ENCODE results near the gene GFI1.
"Not testable (repeated sequence)": the region's sequence is repeated elsewhere in the genome, so short reads cannot be mapped to it uniquely, and the experiment has no call there.

Gene GFI1

DNA sequence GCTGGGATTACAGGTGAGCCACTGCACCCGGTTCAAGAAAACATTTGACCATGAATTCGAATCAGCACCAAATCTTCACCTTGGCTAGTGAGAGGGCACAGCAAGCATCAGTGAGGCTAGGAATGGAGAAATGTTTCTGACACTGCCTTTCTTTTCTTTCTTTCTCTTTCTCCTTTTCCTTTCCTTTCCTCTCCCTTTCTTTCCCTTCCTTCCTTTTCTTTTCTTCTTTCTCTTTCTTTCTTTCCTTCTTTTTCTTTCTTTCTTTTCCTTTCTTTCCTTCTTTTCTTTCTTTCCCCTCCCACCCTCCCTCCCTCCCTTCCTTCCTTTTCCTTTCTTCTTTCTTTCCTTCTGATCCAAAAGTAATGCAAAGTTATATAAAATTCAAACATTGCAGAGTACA lies 40.9 kb downstream of the GFI1 start:
- no peak overlapping the region for H3K4me3 ChIP-seq
- no peak overlapping the region for H3K27ac ChIP-seq
- no peaks in the 10 kb centered on the region for H3K36me3 ChIP-seq (ENCODE audit: insufficient read depth, low read length)
- no peak overlapping the region for H3K9ac ChIP-seq (ENCODE audit: insufficient read length)
- TF ChIP-seq EZH2 (IDR thresholded peaks at IDR 0.05) (no peak), FOXP2 (optimal IDR thresholded peaks at IDR 0.05; ENCODE audit: control extremely low read depth, extremely low read length, insufficient read depth) (no peak), POLR2AphosphoS5 (IDR thresholded peaks at IDR 0.05; ENCODE audit: borderline replicate concordance, low read depth, low read length) (no peak)
- no peaks in the 10 kb centered on the region for H3K9me3 ChIP-seq (ENCODE audit: low read depth, low read length)
- no peak for DNase-seq (ENCODE audit: low read depth, low spot score)

DNA sequence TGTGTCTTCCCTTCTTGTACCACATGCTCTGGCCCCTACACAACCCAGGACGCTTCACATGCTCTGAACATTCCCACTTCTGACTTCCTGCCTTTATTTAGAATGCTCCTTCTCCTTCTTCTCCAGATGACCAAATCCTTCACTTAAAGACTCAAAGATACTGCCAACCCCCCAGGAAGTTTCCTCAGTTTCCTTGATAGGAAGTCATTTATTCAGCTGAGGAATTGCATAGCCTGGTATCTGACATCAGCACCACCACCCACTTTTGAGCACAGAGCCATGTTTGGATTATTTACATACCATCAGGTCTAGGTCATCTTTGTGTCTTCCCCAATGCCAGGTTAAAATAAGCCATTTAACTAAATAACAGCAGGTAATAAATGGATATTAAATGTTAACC lies 42.4 kb downstream of the GFI1 start:
- TF ChIP-seq FOXP2 (optimal IDR thresholded peaks at IDR 0.05; ENCODE audit: control extremely low read depth, extremely low read length, insufficient read depth), result no peak
- no peak for TF ChIP-seq POLR2AphosphoS5 (IDR thresholded peaks at IDR 0.05; ENCODE audit: borderline replicate concordance, low read depth, low read length)
- no peak for TF ChIP-seq EZH2 (IDR thresholded peaks at IDR 0.05)
- H3K36me3 ChIP-seq (ENCODE audit: insufficient read depth, low read length), result no peaks in the 10 kb centered on the region
- H3K9me3 ChIP-seq (ENCODE audit: low read depth, low read length), result no peaks in the 10 kb centered on the region
- H3K27ac ChIP-seq, result no peak overlapping the region
- H3K4me3 ChIP-seq, result no peak overlapping the region
- H3K9ac ChIP-seq (ENCODE audit: insufficient read length), result no peak overlapping the region
- no peak for DNase-seq (ENCODE audit: low read depth, low spot score)

DNA sequence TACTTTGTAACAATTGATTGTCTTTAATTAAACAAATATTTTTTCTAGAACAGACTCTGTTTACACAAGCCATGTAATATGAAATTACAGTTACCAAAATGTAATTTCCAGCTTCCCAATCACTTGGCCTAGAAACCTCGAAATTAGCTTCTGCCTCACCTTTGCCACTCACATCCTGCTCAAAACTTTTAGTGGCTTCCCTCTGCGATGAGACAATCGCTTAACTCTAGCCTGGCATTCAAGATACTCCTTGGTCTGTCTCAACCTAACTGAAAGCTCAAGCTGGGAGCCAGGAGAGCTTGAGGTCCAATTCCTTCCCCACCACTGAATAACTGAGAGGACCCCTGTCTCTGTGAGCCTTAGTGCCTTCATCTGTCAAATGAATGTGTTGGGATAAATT lies 42.8 kb downstream of the GFI1 start:
- Histone ChIP-seq H3K9me3 (ENCODE audit: low read depth, low read length) (no peaks in the 10 kb centered on the region), H3K4me3 (no peak overlapping the region), H3K36me3 (ENCODE audit: insufficient read depth, low read length) (no peaks in the 10 kb centered on the region), H3K9ac (ENCODE audit: insufficient read length) (no peak overlapping the region), H3K27ac (no peak overlapping the region)
- TF ChIP-seq EZH2 (IDR thresholded peaks at IDR 0.05), result no peak
- no peak for TF ChIP-seq FOXP2 (optimal IDR thresholded peaks at IDR 0.05; ENCODE audit: control extremely low read depth, extremely low read length, insufficient read depth)
- no peak for TF ChIP-seq POLR2AphosphoS5 (IDR thresholded peaks at IDR 0.05; ENCODE audit: borderline replicate concordance, low read depth, low read length)
- no peak for DNase-seq (ENCODE audit: low read depth, low spot score)

DNA sequence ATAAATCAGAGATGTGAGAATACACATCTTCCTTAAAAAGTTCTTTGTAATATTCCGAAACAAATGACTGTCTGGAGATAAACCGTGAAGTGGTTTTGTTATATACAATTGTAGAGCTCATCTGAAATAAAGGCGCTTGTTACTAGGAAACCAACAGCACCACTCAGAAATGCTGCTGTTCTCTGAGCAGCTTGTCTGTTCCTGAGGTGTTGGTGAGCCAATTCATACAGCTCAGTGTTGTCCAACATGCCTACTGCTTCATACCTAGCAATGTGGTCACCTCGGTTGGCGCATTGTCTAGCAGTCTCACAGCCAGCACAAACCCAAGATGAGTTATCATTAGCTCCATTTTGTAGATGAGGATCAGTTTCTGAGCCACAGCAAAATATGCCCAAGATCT lies 44.4 kb downstream of the GFI1 start:
- Histone ChIP-seq H3K4me3 (no peak overlapping the region), H3K36me3 (ENCODE audit: insufficient read depth, low read length) (no peaks in the 10 kb centered on the region)
- DNase-seq (ENCODE audit: low read depth, low spot score), result no peak

DNA sequence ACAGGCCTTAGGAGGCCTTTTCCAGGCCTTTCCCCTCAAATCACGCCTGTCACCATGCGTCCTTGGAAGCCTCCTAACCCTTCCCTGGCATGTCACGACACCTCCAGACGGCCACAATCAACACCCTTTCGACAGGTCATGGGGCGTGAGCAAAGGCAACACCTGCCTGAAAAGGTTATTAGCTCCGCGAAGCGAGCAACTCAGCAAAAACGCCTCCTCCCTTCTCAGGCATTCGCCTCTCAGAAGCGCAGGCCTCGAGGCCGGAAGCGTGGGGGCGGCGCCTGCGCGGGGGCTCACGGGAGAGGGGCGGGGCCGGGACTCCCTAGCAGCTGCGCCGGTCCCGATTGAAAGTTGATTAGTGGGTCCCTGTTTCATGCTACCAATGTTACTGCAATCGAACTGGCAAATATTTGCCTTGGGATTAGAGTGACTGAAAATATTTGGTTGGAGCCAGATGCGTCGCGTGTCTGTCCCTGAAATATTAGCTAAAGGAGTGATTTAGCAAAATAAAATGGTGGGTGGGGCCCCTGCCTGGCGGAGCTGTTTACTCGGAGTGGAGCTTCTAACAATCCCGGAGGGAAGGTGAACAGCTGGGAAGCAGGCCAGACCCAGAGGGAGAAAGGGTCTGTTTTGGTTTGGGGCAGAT lies 44.9 kb downstream of the GFI1 start:
- Histone ChIP-seq H3K27ac (no peak overlapping the region), H3K36me3 (ENCODE audit: insufficient read depth, low read length) (no peaks in the 10 kb centered on the region), H3K9me3 (ENCODE audit: low read depth, low read length) (no peaks in the 10 kb centered on the region), H3K4me3 (no peak overlapping the region), H3K9ac (ENCODE audit: insufficient read length) (no peak overlapping the region)
- DNase-seq (ENCODE audit: low read depth, low spot score), result no peak
- no peak for TF ChIP-seq EZH2 (IDR thresholded peaks at IDR 0.05)
- no peak for TF ChIP-seq FOXP2 (optimal IDR thresholded peaks at IDR 0.05; ENCODE audit: control extremely low read depth, extremely low read length, insufficient read depth)
- no peak for TF ChIP-seq POLR2AphosphoS5 (IDR thresholded peaks at IDR 0.05; ENCODE audit: borderline replicate concordance, low read depth, low read length)

More for the DNA sequence above, 44.4 kb downstream of the GFI1 start:
- no peak overlapping the region for H3K27ac ChIP-seq
- H3K9ac ChIP-seq (ENCODE audit: insufficient read length), result no peak overlapping the region
- no peaks in the 10 kb centered on the region for H3K9me3 ChIP-seq (ENCODE audit: low read depth, low read length)
- TF ChIP-seq POLR2AphosphoS5 (IDR thresholded peaks at IDR 0.05; ENCODE audit: borderline replicate concordance, low read depth, low read length) (no peak), EZH2 (IDR thresholded peaks at IDR 0.05) (no peak), FOXP2 (optimal IDR thresholded peaks at IDR 0.05; ENCODE audit: control extremely low read depth, extremely low read length, insufficient read depth) (no peak)

DNA sequence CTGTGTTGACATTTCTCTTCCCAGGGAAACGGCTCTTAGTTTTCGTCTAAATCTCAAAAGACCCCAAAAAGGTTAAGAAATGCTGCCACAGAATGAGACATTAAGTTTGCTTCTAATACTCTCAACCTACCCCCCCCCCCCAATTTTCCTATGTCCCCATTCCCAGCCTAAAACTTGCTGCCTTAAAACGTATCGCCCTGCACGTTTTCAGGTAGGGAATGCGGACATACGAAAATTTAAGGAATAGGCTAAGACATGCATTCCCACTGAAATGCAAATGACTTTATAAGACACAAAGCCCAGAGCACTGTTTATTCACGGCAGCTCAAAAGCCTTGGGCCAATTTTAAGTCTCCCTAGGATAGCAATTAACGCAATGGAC lies 45.4 kb downstream of the GFI1 start:
- H3K9me3 ChIP-seq (ENCODE audit: low read depth, low read length), result no peaks in the 10 kb centered on the region
- no peak for DNase-seq (ENCODE audit: low read depth, low spot score)
- H3K9ac ChIP-seq (ENCODE audit: insufficient read length), result no peak overlapping the region
- no peak overlapping the region for H3K27ac ChIP-seq
- no peaks in the 10 kb centered on the region for H3K36me3 ChIP-seq (ENCODE audit: insufficient read depth, low read length)
- H3K4me3 ChIP-seq, result no peak overlapping the region
- TF ChIP-seq EZH2 (IDR thresholded peaks at IDR 0.05) (no peak), POLR2AphosphoS5 (IDR thresholded peaks at IDR 0.05; ENCODE audit: borderline replicate concordance, low read depth, low read length) (no peak), FOXP2 (optimal IDR thresholded peaks at IDR 0.05; ENCODE audit: control extremely low read depth, extremely low read length, insufficient read depth) (no peak)

DNA sequence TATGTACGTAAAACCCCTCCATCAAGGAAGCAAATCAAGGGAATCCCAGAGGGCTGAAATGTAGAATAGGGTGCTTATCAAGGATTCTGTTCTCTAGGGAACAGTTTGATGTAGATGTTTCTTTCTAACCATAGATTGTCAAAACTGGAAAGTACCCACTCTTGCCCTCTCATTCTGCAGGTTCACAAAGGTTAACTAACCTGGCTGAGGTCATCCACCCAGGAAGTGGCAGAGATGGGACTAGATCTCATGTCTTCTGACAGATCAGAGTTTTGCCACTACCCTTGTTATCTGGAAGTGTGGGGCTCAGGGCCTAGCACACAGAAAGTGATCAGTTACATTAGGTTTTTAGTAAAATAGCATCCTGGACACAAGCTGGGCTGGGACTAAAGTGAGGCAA lies 47.4 kb downstream of the GFI1 start:
- Histone ChIP-seq H3K9ac (ENCODE audit: insufficient read length) (no peak overlapping the region), H3K27ac (no peak overlapping the region), H3K9me3 (ENCODE audit: low read depth, low read length) (no peaks in the 10 kb centered on the region), H3K36me3 (ENCODE audit: insufficient read depth, low read length) (no peaks in the 10 kb centered on the region), H3K4me3 (no peak overlapping the region)
- DNase-seq (ENCODE audit: low read depth, low spot score), result no peak
- no peak for TF ChIP-seq POLR2AphosphoS5 (IDR thresholded peaks at IDR 0.05; ENCODE audit: borderline replicate concordance, low read depth, low read length)
- no peak for TF ChIP-seq EZH2 (IDR thresholded peaks at IDR 0.05)
- TF ChIP-seq FOXP2 (optimal IDR thresholded peaks at IDR 0.05; ENCODE audit: control extremely low read depth, extremely low read length, insufficient read depth), result no peak

DNA sequence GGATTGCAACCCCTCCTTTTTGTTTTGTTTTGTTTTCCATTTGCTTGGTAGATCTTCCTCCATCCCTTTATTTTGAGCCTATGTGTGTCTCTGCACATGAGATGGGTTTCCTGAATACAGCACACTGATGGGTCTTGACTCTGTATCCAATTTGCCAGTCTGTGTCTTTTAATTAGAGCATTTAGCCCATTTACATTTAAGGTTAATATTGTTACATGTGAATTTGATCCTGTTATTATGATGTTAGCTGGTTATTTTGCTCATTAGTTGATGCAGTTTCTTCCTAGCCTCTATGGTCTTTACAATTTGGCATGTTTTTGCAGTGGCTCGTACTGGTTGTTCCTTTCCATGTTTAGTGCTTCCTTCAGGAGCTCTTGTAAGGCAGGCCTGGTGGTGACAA lies 52.2 kb downstream of the GFI1 start:
- H3K9me3 ChIP-seq (ENCODE audit: low read depth, low read length); H3K36me3 ChIP-seq (ENCODE audit: insufficient read depth, low read length); H3K4me3 ChIP-seq; H3K9ac ChIP-seq (ENCODE audit: insufficient read length); DNase-seq (ENCODE audit: low read depth, low spot score); H3K27ac ChIP-seq: not testable (repeated sequence)

DNA sequence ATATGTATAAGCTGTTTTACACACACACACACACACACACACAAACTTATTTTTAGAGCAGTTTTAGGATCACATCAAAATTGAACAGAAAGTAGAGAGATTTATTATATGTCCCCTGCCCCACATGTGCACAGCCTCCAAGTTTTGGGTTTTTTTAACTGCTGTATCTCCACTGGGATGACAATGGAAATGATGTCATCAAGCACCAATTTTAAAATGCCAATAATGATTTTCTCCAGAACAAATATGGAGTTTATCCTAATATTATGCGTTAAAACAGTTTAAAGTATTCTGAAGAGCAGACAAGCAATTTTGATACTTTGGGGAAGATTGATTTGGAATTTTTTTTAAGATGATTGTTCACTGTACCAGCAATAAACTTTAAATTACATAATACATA lies 56.7 kb downstream of the GFI1 start:
- no peak overlapping the region for H3K4me3 ChIP-seq
- TF ChIP-seq POLR2AphosphoS5 (IDR thresholded peaks at IDR 0.05; ENCODE audit: borderline replicate concordance, low read depth, low read length), result no peak
- TF ChIP-seq EZH2 (IDR thresholded peaks at IDR 0.05), result no peak
- no peak for TF ChIP-seq FOXP2 (optimal IDR thresholded peaks at IDR 0.05; ENCODE audit: control extremely low read depth, extremely low read length, insufficient read depth)

More for the DNA sequence above, 56.7 kb downstream of the GFI1 start:
- Histone ChIP-seq H3K9me3 (ENCODE audit: low read depth, low read length) (no peaks in the 10 kb centered on the region), H3K36me3 (ENCODE audit: insufficient read depth, low read length) (no peaks in the 10 kb centered on the region), H3K9ac (ENCODE audit: insufficient read length) (no peak overlapping the region), H3K27ac (no peak overlapping the region)
- no peak for DNase-seq (ENCODE audit: low read depth, low spot score)
